H54 (cell line): Measurements from ENCODE around the gene PTX4.

ENCODE experiments used
- DNase-seq: peaks from one replicate; pipeline ENCODE4 v3.0.0; 2011; ENCODE audit warnings: low spot score, mixed read lengths; ENCODE audit not compliant: insufficient read length
- FAIRE-seq: peaks from 3 replicates; lab custom pipeline; 2011; peaks lifted over from hg19 to GRCh38; lab: Jason Lieb, UNC
- POLR2A ChIP-seq: IDR thresholded peaks from 2 replicates; pipeline ENCODE4 v1.6.1; 2011; ENCODE audit warnings: low read depth, mild to moderate bottlenecking, low read length

The PTX4 gene

GRCh38 chr16:1500465-1501150 lies 11.9 kb upstream of the PTX4 start:
- no peak for TF ChIP-seq POLR2A
- FAIRE-seq (no peak), DNase-seq (no peak)

GRCh38 chr16:1499756-1500464 lies 11.2 kb upstream of the PTX4 start:
- DNase-seq (no peak), FAIRE-seq (no peak)
- no peak for TF ChIP-seq POLR2A

- FAIRE-seq (no peak), DNase-seq (no peak)
- TF ChIP-seq POLR2A = no peak
Observed at GRCh38 chr16:1498899-1499676, 10.3 kb upstream of the PTX4 start.

GRCh38 chr16:1497014-1497598 lies 8.4 kb upstream of the PTX4 start:
- DNase-seq = no peak
- no peak for TF ChIP-seq POLR2A
- FAIRE-seq = no peak

- FAIRE-seq (no peak), DNase-seq (no peak)
- TF ChIP-seq POLR2A = no peak
Observed at GRCh38 chr16:1496464-1496863, 7.7 kb upstream of the PTX4 start.

GRCh38 chr16:1495889-1496262 lies 7.1 kb upstream of the PTX4 start:
- no peak for DNase-seq
- no peak for FAIRE-seq
- TF ChIP-seq POLR2A = no peak

GRCh38 chr16:1495211-1495888 lies 6.6 kb upstream of the PTX4 start:
- TF ChIP-seq POLR2A = no peak
- FAIRE-seq (no peak), DNase-seq (no peak)

- TF ChIP-seq POLR2A = no peak
- DNase-seq (no peak), FAIRE-seq (no peak)
Observed at GRCh38 chr16:1494711-1495110, 6.0 kb upstream of the PTX4 start.

- FAIRE-seq (no peak), DNase-seq (no peak)
- no peak for TF ChIP-seq POLR2A
Observed at GRCh38 chr16:1494129-1494640, 5.4 kb upstream of the PTX4 start.

- TF ChIP-seq POLR2A = 0 out of 2 replicates have a peak, but pooled peaks have one; percentile 17
- peak; percentile 62 for DNase-seq
- no peak for FAIRE-seq
Observed at GRCh38 chr16:1493746-1494094, 5.0 kb upstream of the PTX4 start.

GRCh38 chr16:1492923-1493745 lies 4.4 kb upstream of the PTX4 start, which contains the start of gene TELO2:
Gene TELO2, plus strand, starts transcription at chr16:1493360. Its CDS starts 922 bp downstream, at chr16:1494282.
- no peak for TF ChIP-seq POLR2A
- DNase-seq (peak; percentile 90), FAIRE-seq (no peak)
